ENCODE results near the gene MYBBP1A.

MYBBP1A gene

DNA sequence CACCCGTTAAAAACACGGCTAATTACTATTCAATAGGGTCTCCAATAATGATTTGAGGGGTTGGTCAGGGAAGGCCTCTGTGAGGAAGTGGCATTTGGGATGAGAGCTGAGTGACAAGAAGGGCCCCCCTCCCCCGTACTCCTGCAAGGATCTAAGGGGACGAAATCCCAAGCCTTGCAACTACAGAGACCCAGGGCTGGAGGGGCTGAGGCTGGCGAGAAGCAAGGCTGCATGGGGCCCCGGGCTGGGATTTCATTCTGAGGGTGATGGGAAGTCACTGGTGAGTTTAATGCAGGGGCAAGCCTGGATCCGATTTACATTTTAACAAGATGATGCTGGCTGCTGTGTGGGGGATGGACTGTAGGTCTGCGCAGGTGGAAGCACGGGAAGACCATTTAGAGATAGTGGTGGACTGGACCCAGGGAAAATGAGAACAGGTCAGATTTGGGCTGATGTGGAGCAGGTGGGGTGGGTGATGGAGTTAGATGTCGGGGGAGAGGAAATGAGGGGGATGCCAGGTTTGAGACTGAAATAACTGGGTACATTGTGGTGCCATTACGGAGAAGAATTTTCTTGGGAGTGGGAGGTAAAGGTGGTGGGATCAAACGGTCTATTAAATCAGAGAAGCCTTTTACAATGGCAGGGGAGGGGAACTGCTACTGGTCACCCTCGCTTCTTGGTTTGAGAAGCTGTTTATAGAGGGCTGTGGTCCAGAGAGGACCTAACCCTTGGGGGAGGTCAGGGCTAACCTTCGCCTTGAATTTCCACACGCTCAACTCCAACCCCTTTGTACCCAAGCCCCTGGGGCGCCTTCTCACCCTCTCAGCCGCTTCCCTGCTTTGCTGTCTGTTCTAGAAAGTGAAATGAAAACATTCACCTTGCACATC, 932 bp upstream of the MYBBP1A start:
- TF ChIP-seq POLR2A (IDR thresholded peaks at IDR 0.05; ENCODE audit: extremely low read depth, insufficient read length) (no peak), MYC (IDR thresholded peaks at IDR 0.05; ENCODE audit: low read depth, low read length) (no peak)
- TF ChIP-seq, protein P1, sequence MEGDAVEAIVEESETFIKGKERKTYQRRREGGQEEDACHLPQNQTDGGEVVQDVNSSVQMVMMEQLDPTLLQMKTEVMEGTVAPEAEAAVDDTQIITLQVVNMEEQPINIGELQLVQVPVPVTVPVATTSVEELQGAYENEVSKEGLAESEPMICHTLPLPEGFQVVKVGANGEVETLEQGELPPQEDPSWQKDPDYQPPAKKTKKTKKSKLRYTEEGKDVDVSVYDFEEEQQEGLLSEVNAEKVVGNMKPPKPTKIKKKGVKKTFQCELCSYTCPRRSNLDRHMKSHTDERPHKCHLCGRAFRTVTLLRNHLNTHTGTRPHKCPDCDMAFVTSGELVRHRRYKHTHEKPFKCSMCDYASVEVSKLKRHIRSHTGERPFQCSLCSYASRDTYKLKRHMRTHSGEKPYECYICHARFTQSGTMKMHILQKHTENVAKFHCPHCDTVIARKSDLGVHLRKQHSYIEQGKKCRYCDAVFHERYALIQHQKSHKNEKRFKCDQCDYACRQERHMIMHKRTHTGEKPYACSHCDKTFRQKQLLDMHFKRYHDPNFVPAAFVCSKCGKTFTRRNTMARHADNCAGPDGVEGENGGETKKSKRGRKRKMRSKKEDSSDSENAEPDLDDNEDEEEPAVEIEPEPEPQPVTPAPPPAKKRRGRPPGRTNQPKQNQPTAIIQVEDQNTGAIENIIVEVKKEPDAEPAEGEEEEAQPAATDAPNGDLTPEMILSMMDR (IDR thresholded peaks at IDR 0.05; ENCODE audit: low read depth, low read length) = no peak
- TF ChIP-seq, protein P2, sequence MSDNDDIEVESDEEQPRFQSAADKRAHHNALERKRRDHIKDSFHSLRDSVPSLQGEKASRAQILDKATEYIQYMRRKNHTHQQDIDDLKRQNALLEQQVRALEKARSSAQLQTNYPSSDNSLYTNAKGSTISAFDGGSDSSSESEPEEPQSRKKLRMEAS (IDR thresholded peaks at IDR 0.05; ENCODE audit: low read depth, low read length) = no peak
- H3K4me3 ChIP-seq (ENCODE audit: low read depth, low read length) = peak overlapping the region; percentile 90
- DNase-seq (ENCODE audit: low read depth) = no peak

DNA sequence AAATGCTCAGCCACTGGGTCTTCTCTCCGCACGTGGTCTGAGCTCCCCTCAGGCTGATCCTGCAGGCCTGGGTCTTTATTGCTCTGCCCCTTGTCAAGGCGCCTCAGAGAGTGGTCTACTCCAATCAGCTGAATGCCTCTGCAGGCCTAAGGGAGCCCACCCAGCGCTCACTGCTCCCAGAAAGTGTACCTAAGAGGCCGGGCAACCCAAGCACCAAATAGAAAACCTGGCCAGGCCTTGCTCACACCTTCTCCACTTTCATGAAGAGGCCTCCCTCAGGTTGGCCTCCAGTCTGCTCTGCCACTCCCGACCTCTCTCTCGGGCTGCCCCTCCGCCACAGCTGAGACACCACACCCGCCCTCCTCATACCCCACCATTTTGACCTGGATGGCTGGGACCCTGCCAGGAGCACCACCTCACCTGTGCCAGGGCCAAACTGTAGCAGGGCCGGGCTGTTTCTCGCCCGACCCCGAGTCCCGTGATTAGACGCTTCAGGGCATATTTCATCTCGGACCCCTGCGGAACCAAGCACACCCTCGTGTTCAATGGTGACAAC, 665 bp downstream of the MYBBP1A start:
- peak overlapping the region; percentile 90 for H3K4me3 ChIP-seq (ENCODE audit: low read depth, low read length)
- TF ChIP-seq, protein P2 (IDR thresholded peaks at IDR 0.05; ENCODE audit: low read depth, low read length) = peak; percentile 40; the same call in 1 of the 2 replicates
- no peak for TF ChIP-seq POLR2A (IDR thresholded peaks at IDR 0.05; ENCODE audit: extremely low read depth, insufficient read length)
- DNase-seq (ENCODE audit: low read depth) = no peak

DNA sequence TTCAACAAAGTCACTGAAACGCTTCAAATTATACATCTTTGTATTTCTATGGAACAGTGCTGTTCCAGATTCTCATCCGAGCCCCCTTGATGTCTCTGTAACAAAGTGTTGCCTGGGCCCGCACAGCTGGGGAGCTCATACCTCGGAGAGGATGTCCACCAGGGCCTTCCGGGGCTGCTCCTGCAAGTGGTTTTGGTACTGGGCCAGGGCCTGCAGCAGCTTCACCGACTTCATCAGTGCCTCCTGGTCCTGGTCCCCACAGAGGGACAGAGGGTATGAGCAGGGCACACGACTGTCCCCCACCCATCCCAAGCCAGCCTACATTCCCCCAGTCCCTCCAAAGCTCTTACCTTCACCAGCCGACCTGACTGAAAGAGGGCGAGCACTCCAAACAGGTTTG, 1.5 kb downstream of the MYBBP1A start:
- peak overlapping the region; percentile 90 for H3K4me3 ChIP-seq (ENCODE audit: low read depth, low read length)
- TF ChIP-seq, protein P2 (IDR thresholded peaks at IDR 0.05; ENCODE audit: low read depth, low read length) = no peak
- TF ChIP-seq, protein P1 (IDR thresholded peaks at IDR 0.05; ENCODE audit: low read depth, low read length) = no peak
- TF ChIP-seq MYC (IDR thresholded peaks at IDR 0.05; ENCODE audit: low read depth, low read length) (no peak), POLR2A (IDR thresholded peaks at IDR 0.05; ENCODE audit: extremely low read depth, insufficient read length) (no peak)
- no peak for DNase-seq (ENCODE audit: low read depth)

DNA sequence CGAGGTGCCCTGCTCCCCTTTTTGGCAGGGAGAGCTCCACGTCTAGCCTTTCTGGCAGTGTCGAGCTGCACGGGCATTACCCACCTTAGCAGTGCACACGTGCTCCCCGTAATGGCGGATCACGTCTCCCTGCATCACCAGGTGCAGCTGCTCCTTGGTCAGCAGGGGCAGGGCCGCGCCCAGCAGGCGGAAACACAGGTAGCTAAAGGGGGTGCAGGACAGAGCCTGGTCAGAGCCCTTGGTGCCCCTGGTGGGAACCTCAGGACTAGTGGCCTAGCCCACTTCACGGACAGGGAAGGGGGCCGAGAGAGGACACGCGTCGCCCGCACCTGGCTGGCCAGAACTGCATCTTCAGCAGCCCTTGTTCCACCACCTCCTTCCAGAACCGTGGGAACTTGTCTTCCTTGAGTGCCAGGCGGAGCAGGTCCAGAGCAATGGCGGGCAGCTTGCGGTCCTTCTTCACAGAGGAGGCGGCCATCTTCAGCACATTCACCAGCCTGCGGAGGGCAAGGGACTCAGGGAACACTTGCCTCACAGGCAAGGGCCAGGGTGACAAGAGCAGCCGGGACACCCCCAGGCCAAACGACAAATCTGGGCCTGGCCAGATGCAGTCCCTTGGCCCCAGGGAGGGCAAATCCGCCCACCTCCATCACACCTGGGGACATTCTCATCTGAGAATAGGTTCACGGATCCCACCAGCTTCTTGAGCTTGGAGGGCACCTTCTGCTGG, 3.2 kb downstream of the MYBBP1A start:
- H3K4me3 ChIP-seq (ENCODE audit: low read depth, low read length) = no peak overlapping the region
- TF ChIP-seq, protein P2 (IDR thresholded peaks at IDR 0.05; ENCODE audit: low read depth, low read length) = no peak
- TF ChIP-seq, protein P1 (IDR thresholded peaks at IDR 0.05; ENCODE audit: low read depth, low read length) = no peak
- TF ChIP-seq POLR2A (IDR thresholded peaks at IDR 0.05; ENCODE audit: extremely low read depth, insufficient read length) (no peak), MYC (IDR thresholded peaks at IDR 0.05; ENCODE audit: low read depth, low read length) (no peak)
- no peak for DNase-seq (ENCODE audit: low read depth)

DNA sequence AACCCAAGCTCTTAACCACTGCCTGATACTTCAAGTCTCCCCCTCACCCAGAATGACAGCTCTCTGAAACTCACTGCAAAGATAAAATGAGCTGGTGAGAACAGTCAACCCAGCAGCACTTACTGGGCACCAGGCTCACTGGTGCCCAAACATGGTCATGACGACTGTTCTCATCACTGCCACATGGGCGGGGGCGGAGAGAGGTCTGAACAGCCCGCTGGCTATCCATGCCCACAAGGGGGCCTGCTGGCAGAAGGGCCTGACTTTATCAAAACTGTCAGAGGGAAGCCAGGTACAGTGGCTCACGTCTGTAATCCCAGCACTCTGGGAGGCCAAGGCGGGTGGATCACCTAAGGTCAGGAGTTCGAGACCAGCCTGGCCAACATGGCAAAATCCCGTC, 4.0 kb downstream of the MYBBP1A start:
- peak; percentile 45 for DNase-seq (ENCODE audit: low read depth)
- TF ChIP-seq, protein P1 (IDR thresholded peaks at IDR 0.05; ENCODE audit: low read depth, low read length) = no peak
- TF ChIP-seq, protein P2 (IDR thresholded peaks at IDR 0.05; ENCODE audit: low read depth, low read length) = no peak
- no peak for TF ChIP-seq POLR2A (IDR thresholded peaks at IDR 0.05; ENCODE audit: extremely low read depth, insufficient read length)
- TF ChIP-seq MYC (IDR thresholded peaks at IDR 0.05; ENCODE audit: low read depth, low read length) = no peak
- no peak overlapping the region for H3K4me3 ChIP-seq (ENCODE audit: low read depth, low read length)

Measured in NB4 (cell line).